CD14-positive monocyte (primary cell): ENCODE results near the gene CDK17. TPM values are rescaled to one million over a fixed set of nuclear protein-coding genes. Genes with fewer than 3 reads are reported as not detected.
A peak's percentile ranks its signal among the peaks of the same experiment; 100 is the strongest.

ENCODE experiments used
- DNase-seq, 3 donors: peaks; one replicate each; pipeline ENCODE4 v3.0.0-alpha.2; 2011 to 2022
- H2AFZ ChIP-seq: 2 replicates; pipeline ENCODE4 v1.6.0; 2012; ENCODE audit warnings: mild to moderate bottlenecking, low read depth, low read length, inconsistent platforms; ENCODE audit not compliant: insufficient read depth, poor library complexity, severe bottlenecking
- H3K27ac ChIP-seq, 2 donors: 1 replicate in 1 of 2; 2 replicates in 1 of 2; pipeline ENCODE4 v1.5.1; 2012 to 2013; ENCODE audit warnings: low read length in 2 of 2, control low read depth in 1 of 2, inconsistent platforms in 1 of 2, low read depth in 1 of 2, mild to moderate bottlenecking in 1 of 2
- H3K27me3 ChIP-seq, 2 donors: one replicate each; pipeline versions ENCODE4 v1.6.0 to v1.6.1; 2011 to 2013; ENCODE audit warnings: low read length in 2 of 2; ENCODE audit not compliant: control insufficient read depth in 2 of 2, insufficient read depth in 2 of 2
- H3K36me3 ChIP-seq, 2 donors: replicated peaks in 1 of 2; 1 replicate in 1 of 2; 2 replicates in 1 of 2; pipeline versions ENCODE4 v1.5.1 to v1.6.1; 2012 to 2013; ENCODE audit warnings: low read length in 2 of 2, control low read depth in 1 of 2, inconsistent platforms in 1 of 2, mild to moderate bottlenecking in 1 of 2; ENCODE audit not compliant: insufficient read depth in 2 of 2, control insufficient read depth in 1 of 2
- H3K4me1 ChIP-seq, 2 donors: 1 replicate in 1 of 2; 2 replicates in 1 of 2; pipeline versions ENCODE4 v1.5.1 to v1.6.1; 2012 to 2013; ENCODE audit warnings: low read length in 2 of 2, control low read depth in 1 of 2, inconsistent platforms in 1 of 2, mild to moderate bottlenecking in 1 of 2, moderate library complexity in 1 of 2; ENCODE audit not compliant: insufficient read depth in 2 of 2, control insufficient read depth in 1 of 2
- H3K4me2 ChIP-seq: replicated peaks from 2 replicates; pipeline ENCODE3; 2012; ENCODE audit warnings: low read length, moderate library complexity, mild to moderate bottlenecking; ENCODE audit not compliant: poor library complexity, severe bottlenecking; ENCODE audit errors: extremely low read depth
- H3K4me3 ChIP-seq, 3 experiments: fragments of 200-600 bp in 1 of 3; sonication (generic) in 1 of 3; replicated peaks in 1 of 3; 1 replicate in 2 of 3; 2 replicates in 1 of 3; pipeline ENCODE4 v1.5.1; 2011 to 2013; ENCODE audit warnings: low read length in 3 of 3, mild to moderate bottlenecking in 3 of 3, control low read depth in 2 of 3, low read depth in 2 of 3, inconsistent platforms in 1 of 3, moderate library complexity in 1 of 3
- H3K79me2 ChIP-seq: 2 replicates; pipeline ENCODE4 v1.6.0; 2012; ENCODE audit warnings: mild to moderate bottlenecking, control low read depth, inconsistent platforms, low read length, moderate library complexity; ENCODE audit not compliant: insufficient read depth
- H3K9ac ChIP-seq: 2 replicates; pipeline ENCODE4 v1.6.0; 2017; ENCODE audit warnings: low read length, mild to moderate bottlenecking; ENCODE audit not compliant: insufficient read depth, poor library complexity, severe bottlenecking
- H3K9me3 ChIP-seq, 2 donors: replicated peaks in 1 of 2; 1 replicate in 1 of 2; 2 replicates in 1 of 2; pipeline versions ENCODE4 v1.5.1 to v1.6.1; 2012 to 2013; ENCODE audit warnings: low read length in 2 of 2, control low read depth in 1 of 2; ENCODE audit not compliant: control insufficient read depth in 1 of 2, insufficient read depth in 1 of 2
- H4K20me1 ChIP-seq: 2 replicates; pipeline ENCODE4 v1.6.0; 2012; ENCODE audit warnings: mild to moderate bottlenecking, low read length, control low read depth, moderate library complexity; ENCODE audit not compliant: insufficient read depth
- H3K27ac Mint-ChIP-seq, 7 donors: one replicate each; pipeline ENCODE4 v1.8.0; 2020; ENCODE audit warnings: mild to moderate bottlenecking in 7 of 7, mixed read lengths in 7 of 7, moderate library complexity in 6 of 7, inconsistent platforms in 2 of 7
- H3K27me3 Mint-ChIP-seq, 3 donors: one replicate each; pipeline ENCODE4 v1.8.0; 2021 to 2022; ENCODE audit warnings: low read depth in 3 of 3, mild to moderate bottlenecking in 3 of 3, mixed read lengths in 3 of 3, moderate library complexity in 3 of 3, inconsistent platforms in 1 of 3
- H3K36me3 Mint-ChIP-seq, 2 donors: one replicate each; pipeline ENCODE4 v1.8.0; 2020; ENCODE audit warnings: mixed read lengths in 2 of 2, inconsistent platforms in 1 of 2, mild to moderate bottlenecking in 1 of 2
- H3K4me1 Mint-ChIP-seq: one replicate; pipeline ENCODE4 v1.8.0; 2020; ENCODE audit warnings: mild to moderate bottlenecking, mixed read lengths
- H3K4me3 Mint-ChIP-seq, 2 donors: one replicate each; pipeline ENCODE4 v1.8.0; 2020; ENCODE audit warnings: mild to moderate bottlenecking in 2 of 2, mixed read lengths in 2 of 2, moderate library complexity in 1 of 2
- H3K9me3 Mint-ChIP-seq, 7 donors: one replicate each; pipeline ENCODE4 v1.8.0; 2020 to 2022; ENCODE audit warnings: mixed read lengths in 7 of 7, mild to moderate bottlenecking in 6 of 7, moderate library complexity in 6 of 7, inconsistent platforms in 2 of 7
- CTCF ChIP-seq: fragments of 200-600 bp; IDR thresholded peaks from one replicate; pipeline ENCODE4 v1.8.0; 2022; ENCODE audit warnings: antibody characterized with exemption, mild to moderate bottlenecking
- WGBS: methylation state at CpG from one replicate; pipeline ENCODE4 v1.1.5; 2013; ENCODE audit warnings: missing lambda C conversion rate; ENCODE audit not compliant: insufficient coverage; 5-methylcytosine and 5-hydroxymethylcytosine counted together
- intact Hi-C, 2 donors: fragments of 100-400 bp; cut with micrococcal nuclease; formaldehyde crosslinking; loops; one replicate each; pipeline versions ENCODE4 v1.15.0 to v1.15.1; 2023
- polyA plus RNA-seq, 3 donors: library from polyadenylated mRNA; depleted of rRNA in 1 of 3; unstranded in 2 of 3; stranded (reverse) in 1 of 3; fragments of 300-500 nt in 2 of 3; fragments of >200 nt in 1 of 3; fragmentation: Illumina TruSeq in 2 of 3; gene quantifications; 1 replicate in 2 of 3; 2 replicates in 1 of 3; pipeline ENCODE4 v1.2.3, GENCODE V29; 2012 to 2021

The CDK17 gene
- polyA plus RNA-seq, 3 donors: 3.6 to 6.9 (median 6.4) TPM

DNA sequence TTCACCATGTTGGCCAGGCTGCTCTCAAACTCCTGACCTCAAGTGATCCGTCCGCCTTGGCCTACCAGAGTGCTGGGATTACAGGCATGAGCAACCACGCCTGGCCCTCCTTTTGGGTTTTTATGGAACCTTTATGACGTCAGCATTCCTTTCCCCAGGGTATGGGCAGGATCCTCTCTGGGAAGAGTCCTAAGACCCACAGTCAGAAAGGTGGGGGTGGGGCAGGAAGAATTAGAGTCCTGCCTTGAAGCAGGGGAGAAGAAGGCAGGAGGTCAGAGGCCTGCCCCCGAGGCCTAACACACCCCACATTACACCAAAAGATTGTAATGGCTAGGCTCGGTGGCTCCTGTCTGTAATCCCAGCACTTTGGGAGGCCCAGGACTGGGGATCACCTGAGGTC, 30.8 kb upstream of the CDK17 start:
- Mint-ChIP-seq H3K4me3 (no peak overlapping the region), H3K27ac (no peak overlapping the region), H3K4me1 (peaks cover 19% of the 10 kb centered on the region), H3K9me3 (peaks cover 0 to 2% (median 0%) of the 10 kb centered on the region in 7 donors), H3K36me3 (no peaks in the 10 kb centered on the region), H3K27me3 (no peaks in the 10 kb centered on the region)
- Histone ChIP-seq H3K9me3 (no peaks in the 10 kb centered on the region), H2AFZ (no peak overlapping the region), H3K79me2 (no peaks in the 10 kb centered on the region), H3K9ac (no peak overlapping the region), H3K4me3 (no peak overlapping the region), H3K36me3 (no peaks in the 10 kb centered on the region), H3K4me2 (no peak overlapping the region), H3K27me3 (no peaks in the 10 kb centered on the region), H4K20me1 (no peaks in the 10 kb centered on the region), H3K4me1 (peaks cover 15 to 17% of the 10 kb centered on the region in 2 donors), H3K27ac (no peak overlapping the region)
- DNase-seq: no peak
- 100% methylated on average over 3 of the region's 6 CpGs for WGBS
- intact Hi-C loops: no loop called here
- TF ChIP-seq CTCF: no peak

DNA sequence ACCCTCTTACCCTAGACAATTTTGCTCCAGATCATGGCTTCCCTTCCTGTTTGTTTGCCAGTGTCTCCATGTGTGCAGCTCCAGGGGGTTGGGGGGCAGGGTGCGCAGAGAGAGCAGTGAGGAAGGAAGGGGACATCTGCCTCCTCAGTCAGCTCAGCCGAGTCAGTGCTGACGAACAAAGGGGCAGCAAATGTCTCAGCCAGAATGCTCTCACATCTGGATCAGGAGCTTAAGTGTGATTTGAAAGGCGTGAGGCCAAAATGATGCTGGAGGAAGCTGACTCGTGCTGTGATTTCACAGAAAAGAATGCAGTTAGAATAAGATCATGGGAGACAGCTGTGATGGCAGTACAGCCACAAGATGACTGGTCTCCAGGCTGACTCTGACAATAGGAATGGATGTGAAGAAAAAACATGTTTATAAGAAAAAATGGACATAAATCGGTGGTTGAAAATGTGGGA, 27.1 kb upstream of the CDK17 start:
- WGBS: 63% methylated on average over 6 of the region's 6 CpGs
- Mint-ChIP-seq H3K4me3 (no peak overlapping the region), H3K4me1 (peaks cover 20% of the 10 kb centered on the region), H3K27me3 (no peaks in the 10 kb centered on the region), H3K27ac (peak overlapping the region in 2 of 7 donors; percentile 6 to 42), H3K9me3 (peaks cover 0 to 2% (median 0%) of the 10 kb centered on the region in 7 donors), H3K36me3 (no peaks in the 10 kb centered on the region)
- Histone ChIP-seq H3K9ac (no peak overlapping the region), H3K4me1 (peaks cover 13% of the 10 kb centered on the region in 2 donors), H3K79me2 (no peaks in the 10 kb centered on the region), H3K4me2 (no peak overlapping the region), H3K27me3 (no peaks in the 10 kb centered on the region), H3K27ac (no peak overlapping the region), H4K20me1 (no peaks in the 10 kb centered on the region), H3K9me3 (no peaks in the 10 kb centered on the region), H2AFZ (peak overlapping the region; percentile 59), H3K4me3 (no peak overlapping the region), H3K36me3 (no peaks in the 10 kb centered on the region)
- intact Hi-C loops: no loop called here
- peak in 1 of 3 donors; percentile 37 for DNase-seq
- no peak for TF ChIP-seq CTCF
